Measurements from ENCODE around the gene DPYSL3. TPM values are rescaled to one million over a fixed set of nuclear protein-coding genes. Genes with fewer than 3 reads are reported as not detected.

DPYSL3 gene
- total and polyA plus RNA-seq, 2 donors = 3.7 to 9.2 TPM

- DNase-seq (ENCODE audit: low read depth in 6 of 9, low spot score in 9 of 9) = no peak
- H3K4me3 ChIP-seq (ENCODE audit: low read length in 2 of 2) = no peak overlapping the region
- no peaks in the 10 kb centered on the region for H3K36me3 ChIP-seq (ENCODE audit: control insufficient read depth in 2 of 2, insufficient read depth in 2 of 2, low read length in 1 of 2)
- 93% methylated on average over 6 of the region's 6 CpGs for WGBS
- H3K27ac ChIP-seq (ENCODE audit: low read depth in 1 of 2, low read length in 1 of 2) = no peak overlapping the region
- H3K9me3 ChIP-seq (ENCODE audit: control insufficient read depth in 2 of 2, insufficient read depth in 1 of 2, low read length in 1 of 2) = no peaks in the 10 kb centered on the region
- H3K27me3 ChIP-seq (ENCODE audit: control insufficient read depth in 2 of 2, insufficient read depth in 1 of 2, low read length in 1 of 2) = no peaks in the 10 kb centered on the region
- H3K4me1 ChIP-seq (ENCODE audit: control insufficient read depth in 2 of 2, insufficient read depth in 2 of 2, low read length in 2 of 2) = no peaks in the 10 kb centered on the region
These were observed 43.4 kb downstream of the DPYSL3 start for GRCh38 chr5:147466360-147466980.

GRCh38 chr5:147465747-147466146, 44.1 kb downstream of the DPYSL3 start:
- Histone ChIP-seq H3K27ac (ENCODE audit: low read depth in 1 of 2, low read length in 1 of 2) (no peak overlapping the region), H3K4me1 (ENCODE audit: control insufficient read depth in 2 of 2, insufficient read depth in 2 of 2, low read length in 2 of 2) (no peaks in the 10 kb centered on the region)
- WGBS = 94% methylated on average over 3 of the region's 3 CpGs

DNA sequence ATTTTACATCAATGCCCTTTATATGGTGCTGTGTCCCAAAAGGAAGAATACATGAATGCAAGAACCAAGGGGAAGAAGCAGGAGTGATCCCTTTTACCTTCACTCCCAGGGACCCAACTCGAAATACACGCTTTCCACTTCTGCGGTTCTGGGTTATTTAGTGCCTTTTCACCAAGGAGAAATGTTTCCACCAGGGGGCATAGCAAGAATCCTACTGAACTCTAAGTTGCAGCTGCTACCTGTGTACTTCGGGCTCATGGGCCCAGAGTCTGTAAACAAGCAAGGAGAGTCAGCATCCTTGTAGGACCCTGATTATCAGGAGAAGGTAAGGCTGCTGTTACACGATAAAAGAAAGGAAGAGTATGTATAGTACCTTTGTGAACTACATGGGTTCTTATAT, 45.7 kb downstream of the DPYSL3 start:
- no peak overlapping the region for H3K4me3 ChIP-seq (ENCODE audit: low read length in 2 of 2)
- 67% methylated on average over 5 of the region's 5 CpGs for WGBS
- no peaks in the 10 kb centered on the region for H3K36me3 ChIP-seq (ENCODE audit: control insufficient read depth in 2 of 2, insufficient read depth in 2 of 2, low read length in 1 of 2)
- no peaks in the 10 kb centered on the region for H3K27me3 ChIP-seq (ENCODE audit: control insufficient read depth in 2 of 2, insufficient read depth in 1 of 2, low read length in 1 of 2)
- DNase-seq (ENCODE audit: low read depth in 6 of 9, low spot score in 9 of 9) = peak in 2 of 9 donors; percentile 12 to 30
- no peak overlapping the region for H3K27ac ChIP-seq (ENCODE audit: low read depth in 1 of 2, low read length in 1 of 2)
- no peaks in the 10 kb centered on the region for H3K9me3 ChIP-seq (ENCODE audit: control insufficient read depth in 2 of 2, insufficient read depth in 1 of 2, low read length in 1 of 2)
- no peaks in the 10 kb centered on the region for H3K4me1 ChIP-seq (ENCODE audit: control insufficient read depth in 2 of 2, insufficient read depth in 2 of 2, low read length in 2 of 2)

More at GRCh38 chr5:147465747-147466146, 44.1 kb downstream of the DPYSL3 start:
- H3K27me3 ChIP-seq (ENCODE audit: control insufficient read depth in 2 of 2, insufficient read depth in 1 of 2, low read length in 1 of 2) = no peaks in the 10 kb centered on the region
- H3K9me3 ChIP-seq (ENCODE audit: control insufficient read depth in 2 of 2, insufficient read depth in 1 of 2, low read length in 1 of 2) = no peaks in the 10 kb centered on the region
- H3K4me3 ChIP-seq (ENCODE audit: low read length in 2 of 2) = no peak overlapping the region
- no peak for DNase-seq (ENCODE audit: low read depth in 6 of 9, low spot score in 9 of 9)
- no peaks in the 10 kb centered on the region for H3K36me3 ChIP-seq (ENCODE audit: control insufficient read depth in 2 of 2, insufficient read depth in 2 of 2, low read length in 1 of 2)

- Histone ChIP-seq H3K4me1 (ENCODE audit: control insufficient read depth in 2 of 2, insufficient read depth in 2 of 2, low read length in 2 of 2) (no peaks in the 10 kb centered on the region), H3K27ac (ENCODE audit: low read depth in 1 of 2, low read length in 1 of 2) (no peak overlapping the region), H3K4me3 (ENCODE audit: low read length in 2 of 2) (no peak overlapping the region), H3K27me3 (ENCODE audit: control insufficient read depth in 2 of 2, insufficient read depth in 1 of 2, low read length in 1 of 2) (no peaks in the 10 kb centered on the region), H3K9me3 (ENCODE audit: control insufficient read depth in 2 of 2, insufficient read depth in 1 of 2, low read length in 1 of 2) (no peaks in the 10 kb centered on the region), H3K36me3 (ENCODE audit: control insufficient read depth in 2 of 2, insufficient read depth in 2 of 2, low read length in 1 of 2) (no peaks in the 10 kb centered on the region)
- WGBS = 91% methylated on average over 1 of the region's 1 CpG
- DNase-seq (ENCODE audit: low read depth in 6 of 9, low spot score in 9 of 9) = no peak
These were observed 48.0 kb downstream of the DPYSL3 start for GRCh38 chr5:147461915-147462314.

DNA sequence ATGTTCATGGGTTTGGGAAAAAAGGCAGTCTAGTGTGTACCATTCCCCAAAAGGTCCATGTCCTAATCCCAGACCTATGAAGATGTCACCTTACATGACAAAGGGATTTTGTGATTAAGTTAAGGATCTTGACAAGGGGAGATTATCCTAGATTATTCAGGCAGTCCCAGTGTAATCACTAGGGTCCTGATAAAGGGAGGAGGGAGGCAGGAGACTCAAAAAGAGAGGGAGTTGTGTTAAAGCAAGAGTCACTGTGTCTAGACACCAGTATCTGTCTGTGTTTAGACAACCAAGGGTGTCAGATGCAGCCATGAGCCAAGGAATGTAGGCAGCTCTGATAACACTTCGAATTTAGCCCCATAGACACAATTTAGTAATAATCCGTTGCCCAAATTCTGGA, 49.5 kb downstream of the DPYSL3 start:
- Histone ChIP-seq H3K27ac (ENCODE audit: low read depth in 1 of 2, low read length in 1 of 2) (no peak overlapping the region), H3K36me3 (ENCODE audit: control insufficient read depth in 2 of 2, insufficient read depth in 2 of 2, low read length in 1 of 2) (no peaks in the 10 kb centered on the region), H3K4me1 (ENCODE audit: control insufficient read depth in 2 of 2, insufficient read depth in 2 of 2, low read length in 2 of 2) (no peaks in the 10 kb centered on the region), H3K27me3 (ENCODE audit: control insufficient read depth in 2 of 2, insufficient read depth in 1 of 2, low read length in 1 of 2) (peaks cover under 1 to 8% of the 10 kb centered on the region in 2 donors), H3K9me3 (ENCODE audit: control insufficient read depth in 2 of 2, insufficient read depth in 1 of 2, low read length in 1 of 2) (no peaks in the 10 kb centered on the region), H3K4me3 (ENCODE audit: low read length in 2 of 2) (no peak overlapping the region)
- 89% methylated on average over 2 of the region's 2 CpGs for WGBS
- no peak for DNase-seq (ENCODE audit: low read depth in 6 of 9, low spot score in 9 of 9)

- no peak overlapping the region for H3K4me3 ChIP-seq (ENCODE audit: low read length in 2 of 2)
- peaks cover 0 to 7% of the 10 kb centered on the region in 2 donors for H3K9me3 ChIP-seq (ENCODE audit: control insufficient read depth in 2 of 2, insufficient read depth in 1 of 2, low read length in 1 of 2)
- H3K27me3 ChIP-seq (ENCODE audit: control insufficient read depth in 2 of 2, insufficient read depth in 1 of 2, low read length in 1 of 2) = peaks cover 15 to 26% of the 10 kb centered on the region in 2 donors
- WGBS = 79% methylated on average over 3 of the region's 3 CpGs
- no peak overlapping the region for H3K27ac ChIP-seq (ENCODE audit: low read depth in 1 of 2, low read length in 1 of 2)
- H3K4me1 ChIP-seq (ENCODE audit: control insufficient read depth in 2 of 2, insufficient read depth in 2 of 2, low read length in 2 of 2) = peaks cover 0 to 8% of the 10 kb centered on the region in 2 donors
- no peak for DNase-seq (ENCODE audit: low read depth in 6 of 9, low spot score in 9 of 9)
- no peaks in the 10 kb centered on the region for H3K36me3 ChIP-seq (ENCODE audit: control insufficient read depth in 2 of 2, insufficient read depth in 2 of 2, low read length in 1 of 2)
These were observed 51.3 kb downstream of the DPYSL3 start for GRCh38 chr5:147458581-147458980.

DNA sequence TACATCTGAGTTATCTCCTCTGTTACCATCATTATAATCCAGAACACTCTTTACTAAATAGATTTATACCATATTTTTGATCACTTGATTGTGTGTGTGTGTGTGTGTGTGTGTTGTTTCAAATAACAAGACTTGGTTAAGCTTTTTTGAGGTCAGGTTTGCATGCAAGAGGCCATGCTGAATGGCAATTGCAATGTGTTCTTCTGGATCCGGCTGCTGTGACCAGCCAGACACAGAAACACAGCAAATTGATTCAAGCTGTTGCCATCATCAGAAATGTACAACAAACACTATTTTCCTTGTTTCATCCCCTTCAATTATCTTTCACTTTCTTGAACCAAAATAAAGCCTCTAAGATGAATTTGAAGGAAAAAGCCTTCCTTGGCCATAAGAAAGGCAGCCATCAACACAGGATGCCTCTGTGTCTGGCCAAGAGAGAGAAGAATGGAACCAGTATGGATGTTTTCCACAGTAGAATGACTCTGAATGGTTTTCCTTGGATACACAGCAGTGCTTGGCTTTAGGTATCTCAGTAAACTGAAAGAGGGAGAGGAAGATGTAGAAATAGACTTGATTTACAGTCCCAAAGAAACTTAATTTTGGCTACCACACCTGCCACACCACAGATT, 53.9 kb downstream of the DPYSL3 start:
- no peak overlapping the region for H3K4me3 ChIP-seq (ENCODE audit: low read length in 2 of 2)
- H3K36me3 ChIP-seq (ENCODE audit: control insufficient read depth in 2 of 2, insufficient read depth in 2 of 2, low read length in 1 of 2) = no peaks in the 10 kb centered on the region
- H3K27me3 ChIP-seq (ENCODE audit: control insufficient read depth in 2 of 2, insufficient read depth in 1 of 2, low read length in 1 of 2) = peaks cover 36 to 52% of the 10 kb centered on the region in 2 donors
- peaks cover 3 to 16% of the 10 kb centered on the region in 2 donors for H3K4me1 ChIP-seq (ENCODE audit: control insufficient read depth in 2 of 2, insufficient read depth in 2 of 2, low read length in 2 of 2)
- peaks cover 0 to 7% of the 10 kb centered on the region in 2 donors for H3K9me3 ChIP-seq (ENCODE audit: control insufficient read depth in 2 of 2, insufficient read depth in 1 of 2, low read length in 1 of 2)
- 92% methylated on average over 1 of the region's 1 CpG for WGBS
- DNase-seq (ENCODE audit: low read depth in 6 of 9, low spot score in 9 of 9) = no peak
- H3K27ac ChIP-seq (ENCODE audit: low read depth in 1 of 2, low read length in 1 of 2) = no peak overlapping the region

- Histone ChIP-seq H3K27me3 (ENCODE audit: control insufficient read depth in 2 of 2, insufficient read depth in 1 of 2, low read length in 1 of 2) (peaks cover 39 to 59% of the 10 kb centered on the region in 2 donors), H3K4me3 (ENCODE audit: low read length in 2 of 2) (no peak overlapping the region), H3K9me3 (ENCODE audit: control insufficient read depth in 2 of 2, insufficient read depth in 1 of 2, low read length in 1 of 2) (peaks cover 0 to 7% of the 10 kb centered on the region in 2 donors), H3K36me3 (ENCODE audit: control insufficient read depth in 2 of 2, insufficient read depth in 2 of 2, low read length in 1 of 2) (no peaks in the 10 kb centered on the region), H3K4me1 (ENCODE audit: control insufficient read depth in 2 of 2, insufficient read depth in 2 of 2, low read length in 2 of 2) (peaks cover 3 to 16% of the 10 kb centered on the region in 2 donors), H3K27ac (ENCODE audit: low read depth in 1 of 2, low read length in 1 of 2) (no peak overlapping the region)
- 95% methylated on average over 10 of the region's 10 CpGs for WGBS
- DNase-seq (ENCODE audit: low read depth in 6 of 9, low spot score in 9 of 9) = no peak
These were observed 54.7 kb downstream of the DPYSL3 start for GRCh38 chr5:147454996-147455677.
